ENCODE measurements around the gene PFN3.

Gene PFN3

GRCh38 chr5:177399997-177400868 lies at the start of gene PFN3:
TSS of gene PFN3 (minus strand) at chr5:177400661. CDS start at chr5:177400576, 85 bp downstream.
- DNase-seq (ENCODE audit: low read depth in 2 of 2) = no peak

DNA sequence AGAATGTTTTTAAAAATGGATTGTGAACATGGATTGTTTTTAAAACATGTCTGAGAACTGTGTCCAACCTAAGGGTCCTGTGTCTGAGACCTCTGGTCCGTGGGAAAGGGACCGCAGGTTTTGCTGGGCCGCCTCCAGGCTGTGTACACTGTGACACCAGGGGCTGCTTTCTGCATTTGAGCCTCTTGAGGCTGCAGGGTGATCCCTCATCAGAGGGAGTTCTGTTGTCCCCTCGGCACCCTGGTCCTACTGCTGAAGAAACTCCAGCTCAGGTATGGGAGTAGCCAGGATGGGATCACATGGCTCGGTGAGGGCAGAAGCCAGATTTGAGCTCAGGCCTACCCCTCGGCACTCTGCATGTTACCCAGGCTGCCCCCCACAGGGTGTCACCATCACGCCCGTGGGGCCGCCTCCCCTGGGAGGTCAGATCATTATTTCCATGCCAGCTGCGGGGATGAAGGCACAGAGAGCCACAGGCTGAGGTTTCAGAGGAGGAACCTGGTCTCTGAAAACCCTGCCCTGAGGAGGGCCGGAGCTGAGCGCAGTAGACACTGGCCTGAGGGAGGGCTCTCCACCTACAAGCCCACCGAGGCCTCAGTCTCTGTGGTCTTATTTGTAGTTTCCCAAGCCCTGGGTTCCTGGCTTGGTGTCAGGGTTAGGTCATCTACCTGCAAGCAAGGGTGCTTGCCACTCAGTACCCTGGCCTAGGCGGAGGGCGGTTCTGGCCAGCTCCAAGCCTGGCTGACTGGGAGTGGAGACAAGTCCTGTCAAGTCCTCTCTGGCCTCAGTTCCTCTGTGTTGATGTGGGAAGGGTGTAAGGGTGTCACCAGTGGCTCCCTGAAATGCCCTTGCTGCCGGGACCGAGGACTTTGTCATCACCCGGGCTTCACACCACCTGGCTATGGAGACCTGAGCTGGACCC lies 48.9 kb upstream of the PFN3 start:
- no peak for DNase-seq (ENCODE audit: low read depth in 2 of 2)

GRCh38 chr5:177448244-177448950 lies 47.9 kb upstream of the PFN3 start:
- no peak for DNase-seq (ENCODE audit: low read depth in 2 of 2)

GRCh38 chr5:177447611-177448243 lies 47.3 kb upstream of the PFN3 start:
- no peak for DNase-seq (ENCODE audit: low read depth in 2 of 2)

DNA sequence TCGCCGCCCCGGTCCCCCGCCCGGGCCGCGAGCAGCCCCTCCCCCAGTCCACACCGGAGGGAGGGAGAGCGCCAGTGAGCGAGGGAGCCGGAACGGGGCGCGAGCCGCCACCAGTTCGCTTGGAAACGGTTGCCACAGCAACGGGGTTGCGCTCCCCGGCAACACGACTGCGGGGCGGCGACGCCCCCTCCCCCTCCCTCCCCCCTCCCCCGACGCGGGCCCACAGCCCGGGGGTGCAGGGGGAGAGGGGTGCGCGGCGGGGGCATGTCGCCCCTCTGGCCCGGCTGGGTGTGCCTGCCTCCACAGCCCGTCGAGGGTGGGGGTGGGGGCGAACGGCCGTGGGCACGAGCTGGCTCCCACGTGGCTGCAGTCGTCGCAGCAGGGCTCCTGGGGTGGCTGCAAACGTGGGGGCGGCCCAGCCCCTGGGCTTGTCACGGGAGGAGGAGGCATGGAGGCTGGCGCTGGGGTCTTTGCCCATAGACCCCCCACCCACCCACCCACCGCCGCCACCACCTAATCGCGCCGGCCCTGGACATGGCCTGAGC lies 46.7 kb upstream of the PFN3 start:
- DNase-seq (ENCODE audit: low read depth in 2 of 2) = peak in 1 of 2 donors; percentile 58

DNA sequence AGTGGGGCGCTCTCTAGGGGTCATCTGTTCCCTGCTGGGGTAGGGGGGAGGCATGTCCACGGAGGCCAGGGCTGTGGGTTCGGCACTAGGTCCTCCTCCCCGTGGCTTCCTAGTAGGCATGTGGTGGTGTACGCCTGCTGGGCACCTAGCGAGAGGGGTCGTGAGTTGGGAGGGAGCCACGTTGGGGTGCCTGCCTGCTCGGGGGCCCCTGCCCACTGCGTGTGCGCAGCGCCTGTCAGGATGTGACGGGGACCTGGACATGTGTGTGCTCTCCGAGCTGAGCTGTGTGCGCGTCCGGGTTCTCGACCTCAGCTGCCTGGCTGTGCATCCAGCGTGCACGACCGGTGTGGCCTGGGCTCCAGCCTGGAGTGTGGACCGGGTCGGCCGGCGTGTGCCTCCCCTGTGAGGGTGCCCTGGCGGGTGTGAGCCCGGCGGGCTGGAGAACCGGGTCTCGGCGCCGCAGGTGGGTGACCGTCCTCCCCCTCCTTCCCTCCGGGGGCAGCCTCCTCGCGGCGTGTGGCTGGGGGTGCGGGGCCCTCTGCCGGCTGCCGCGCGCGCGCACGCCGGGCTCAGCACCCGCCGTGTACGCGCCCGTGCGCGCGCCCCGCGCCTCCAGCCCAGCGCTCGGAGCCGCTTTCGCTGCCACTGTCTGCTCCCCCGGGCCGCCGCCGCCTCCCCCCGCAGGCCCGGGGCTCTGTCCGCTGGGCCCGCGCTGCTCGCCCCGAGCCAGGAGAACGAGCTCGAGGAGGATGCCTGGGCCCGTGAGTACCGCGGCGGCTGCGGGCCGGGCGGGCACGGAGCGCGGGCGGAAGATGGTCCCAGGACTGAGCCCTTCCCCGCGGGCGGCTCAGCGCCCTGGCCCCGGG lies 46.0 kb upstream of the PFN3 start, which contains the start of gene PRR7:
Gene PRR7 (plus strand): TSS at position 615 of the 866 bp plus-strand sequence. CDS start 8,254 bp downstream, outside the sequence.
- peak in 1 of 2 donors; percentile 59 for DNase-seq (ENCODE audit: low read depth in 2 of 2)

DNA sequence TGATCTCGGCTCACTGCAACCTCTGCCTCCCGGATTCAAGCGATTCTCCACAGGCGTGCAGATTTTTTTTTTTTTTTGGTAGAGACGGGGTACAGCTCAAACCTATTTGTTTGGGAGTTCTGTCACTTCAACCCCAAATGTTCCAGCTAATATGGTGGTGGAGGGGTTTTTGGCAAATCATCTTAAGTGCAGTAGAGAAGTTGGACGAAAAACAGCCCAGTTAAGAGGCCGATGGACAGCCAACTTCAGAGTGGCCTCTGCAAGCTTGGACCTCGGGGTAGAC lies 45.4 kb upstream of the PFN3 start:
- no peak for DNase-seq (ENCODE audit: low read depth in 2 of 2)

- no peak for DNase-seq (ENCODE audit: low read depth in 2 of 2)
Measured at GRCh38 chr5:177445052-177445916, 44.8 kb upstream of the PFN3 start.

DNA sequence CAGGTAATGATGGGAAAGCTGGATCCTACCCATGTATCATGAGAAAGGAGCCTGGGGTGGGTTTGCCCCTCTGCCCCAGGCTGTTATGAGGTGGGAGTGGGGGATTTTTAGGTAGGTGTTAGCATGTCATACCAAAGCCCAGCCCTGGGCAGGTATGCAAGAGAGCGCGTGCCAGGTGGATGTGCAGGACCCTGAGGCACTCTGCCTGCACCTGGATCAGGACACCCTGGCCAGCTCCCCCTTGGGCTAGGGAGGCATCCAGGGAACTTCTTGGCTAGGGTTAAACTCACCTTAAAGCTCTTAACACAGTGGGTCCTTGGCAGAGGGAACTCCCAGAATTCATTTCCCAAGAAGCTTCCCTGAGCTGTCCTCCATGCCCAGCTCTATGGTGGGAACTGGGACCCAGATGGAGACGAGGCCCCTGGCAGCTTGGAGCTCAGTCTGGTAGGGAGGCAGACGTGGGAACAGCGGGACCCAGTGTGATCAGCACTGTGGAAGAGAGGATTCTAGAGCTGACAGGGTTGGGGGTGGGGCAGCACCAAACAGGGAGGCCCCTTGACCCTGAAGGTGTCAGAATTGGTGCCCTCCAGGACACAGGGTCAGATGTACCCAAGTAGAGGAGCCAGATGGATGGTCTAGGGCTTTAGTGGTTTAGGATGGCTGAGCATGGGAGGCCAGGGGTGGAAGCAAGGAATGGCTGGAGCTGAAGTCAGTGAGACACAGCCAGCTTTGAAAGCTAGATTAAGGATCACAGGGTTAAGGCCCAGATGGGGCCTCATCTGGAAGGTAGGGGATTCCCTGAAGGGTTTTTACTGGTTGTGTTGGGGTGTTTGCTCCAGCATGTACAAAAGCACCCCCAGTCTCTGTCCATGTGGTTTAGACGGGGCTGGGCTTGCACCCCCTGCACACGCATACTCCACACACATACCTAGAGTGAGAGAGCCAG lies 43.9 kb upstream of the PFN3 start:
- no peak for DNase-seq (ENCODE audit: low read depth in 2 of 2)

- no peak for DNase-seq (ENCODE audit: low read depth in 2 of 2)
Measured at GRCh38 chr5:177443144-177443983, 42.9 kb upstream of the PFN3 start.

DNA sequence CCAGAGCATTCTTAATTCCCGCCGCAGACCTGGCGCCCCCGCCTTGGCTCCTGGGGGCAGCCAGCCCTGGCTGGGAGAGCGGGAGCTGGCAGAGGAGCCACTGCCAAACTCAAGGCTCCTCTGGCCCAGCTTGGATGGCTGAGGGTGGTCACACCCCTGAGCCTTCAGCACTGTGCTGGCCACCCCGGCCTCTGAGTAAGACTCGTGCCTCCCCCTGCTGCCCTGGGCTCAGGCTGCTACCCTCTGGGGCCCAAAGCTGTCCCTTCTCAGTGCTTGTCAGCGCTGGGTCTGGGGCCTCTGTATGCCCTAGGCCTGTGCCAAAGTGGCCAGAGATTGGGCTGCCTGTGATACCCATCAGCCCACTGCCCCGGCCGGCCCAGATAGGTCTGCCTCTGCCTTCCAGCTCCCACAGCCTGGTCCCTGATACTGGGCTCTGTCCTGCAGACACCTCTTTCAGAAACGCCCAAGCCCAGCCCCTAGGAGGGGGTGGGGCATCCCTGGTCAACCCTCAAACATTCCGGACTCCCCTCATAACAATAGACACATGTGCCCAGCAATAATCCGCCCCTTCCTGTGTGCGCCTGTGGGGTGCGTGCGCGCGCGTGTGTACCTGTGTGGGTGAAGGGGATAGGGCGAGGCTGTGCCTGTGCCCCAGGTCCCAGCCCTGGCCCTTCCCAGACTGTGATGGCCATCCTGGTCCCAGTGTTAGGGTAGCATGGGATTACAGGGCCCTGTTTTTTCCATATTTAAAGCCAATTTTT lies 41.8 kb upstream of the PFN3 start:
- no peak for DNase-seq (ENCODE audit: low read depth in 2 of 2)

GRCh38 chr5:177440990-177441780 lies 40.7 kb upstream of the PFN3 start:
- DNase-seq (ENCODE audit: low read depth in 2 of 2) = no peak

- no peak for DNase-seq (ENCODE audit: low read depth in 2 of 2)
Measured at GRCh38 chr5:177440211-177440989, 39.9 kb upstream of the PFN3 start.

- no peak for DNase-seq (ENCODE audit: low read depth in 2 of 2)
Measured at GRCh38 chr5:177439518-177440053, 39.1 kb upstream of the PFN3 start.

GRCh38 chr5:177438468-177438867 lies 38.0 kb upstream of the PFN3 start:
- DNase-seq (ENCODE audit: low read depth in 2 of 2) = no peak
